ENCODE measurements around the gene DAAM2. TPM values are rescaled to one million over a fixed set of nuclear protein-coding genes. Genes with fewer than 3 reads are reported as not detected.

The DAAM2 gene
- total RNA-seq, 4 donors from 2014 or later = 3.7 to 55.9 (median 11.9) TPM

GRCh38 chr6:39801456-39802251 lies 9.5 kb downstream of the DAAM2 start:
- no peaks in the 10 kb centered on the region for H3K36me3 ChIP-seq
- TF ChIP-seq CTCF (IDR thresholded peaks at IDR 0.05) (no peak), POLR2A (IDR thresholded peaks at IDR 0.05) (no peak)
- no peaks in the 10 kb centered on the region for H3K9me3 ChIP-seq
- no peak for DNase-seq
- H3K27ac ChIP-seq = peak overlapping the region in 3 of 4 donors; percentile 41 to 57 (median 49)
- H3K27me3 ChIP-seq = peaks cover 0 to 16% (median 0%) of the 10 kb centered on the region in 4 donors
- intact Hi-C loops (cut with DNase I) = no loop called here
- no peak overlapping the region for H3K4me3 ChIP-seq
- 41 to 43% methylated on average over 7 to 9 of the region's 11 CpGs for whole genome bisulfite sequencing, 2 donors
- H3K4me1 ChIP-seq = peaks cover 0 to 34% (median 5%) of the 10 kb centered on the region in 3 donors

DNA sequence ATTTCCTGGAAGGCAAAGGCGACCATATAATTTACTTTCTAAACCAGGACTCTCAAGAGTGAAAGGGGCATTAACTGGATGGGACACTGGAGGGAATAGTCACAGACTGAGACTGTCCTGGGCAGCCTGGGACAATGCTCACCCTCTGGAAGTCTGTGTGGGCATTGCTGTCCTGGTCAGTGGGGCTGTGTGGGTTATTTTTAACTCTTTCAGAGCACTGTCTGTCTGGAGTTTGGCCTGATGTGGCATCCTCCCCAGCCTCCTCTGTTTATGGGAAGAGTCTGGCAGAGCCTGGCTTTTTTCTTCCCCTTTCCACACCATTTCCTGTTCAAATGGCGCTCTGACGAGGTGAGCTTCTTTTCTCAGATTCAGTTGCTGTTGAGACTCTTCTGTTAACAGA lies 11.7 kb downstream of the DAAM2 start:
- no peak overlapping the region for H3K4me3 ChIP-seq
- 39 to 47% methylated on average over 3 of the region's 3 CpGs for WGBS, 2 donors
- peaks cover 0 to 16% (median 0%) of the 10 kb centered on the region in 4 donors for H3K27me3 ChIP-seq
- TF ChIP-seq POLR2A (IDR thresholded peaks at IDR 0.05) (no peak), CTCF (IDR thresholded peaks at IDR 0.05) (no peak)
- no peaks in the 10 kb centered on the region for H3K36me3 ChIP-seq
- peaks cover 0 to 38% (median 5%) of the 10 kb centered on the region in 3 donors for H3K4me1 ChIP-seq
- peak overlapping the region in 3 of 4 donors; percentile 23 to 57 (median 25) for H3K27ac ChIP-seq
- DNase-seq = no peak
- H3K9me3 ChIP-seq = no peaks in the 10 kb centered on the region
- intact Hi-C loops (cut with DNase I) = no loop called here

DNA sequence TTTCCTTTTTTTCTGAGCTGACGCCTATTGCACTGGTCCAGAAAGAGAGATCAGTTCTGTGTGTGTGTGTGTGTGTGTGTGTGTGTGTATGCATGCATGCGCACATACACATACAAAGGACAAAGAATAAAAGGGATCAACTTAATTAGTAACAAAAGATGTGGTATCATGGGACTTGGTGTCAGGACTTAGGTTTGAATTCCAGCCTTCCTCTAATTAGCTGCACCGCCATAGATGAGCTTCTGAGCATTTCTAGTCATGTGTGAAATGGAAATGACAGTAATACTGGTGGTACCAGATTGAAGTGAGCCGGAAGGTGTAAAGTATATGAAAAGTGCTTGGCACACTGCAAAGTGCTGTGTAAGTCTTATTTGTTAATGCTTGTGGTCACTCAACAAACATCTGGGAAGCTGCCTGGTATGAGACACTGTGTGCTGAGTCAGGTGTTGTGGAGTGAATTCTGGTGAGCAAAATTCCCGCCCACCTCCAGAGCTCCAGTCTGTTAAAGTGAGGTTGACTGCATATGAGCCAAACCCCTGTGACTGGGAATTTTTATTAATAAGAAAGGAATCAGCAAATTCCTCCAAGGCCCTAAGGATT lies 12.4 kb downstream of the DAAM2 start:
- intact Hi-C loops (cut with DNase I) = no loop called here
- peaks cover 0 to 16% (median 0%) of the 10 kb centered on the region in 4 donors for H3K27me3 ChIP-seq
- no peaks in the 10 kb centered on the region for H3K36me3 ChIP-seq
- peaks cover 0 to 41% (median 5%) of the 10 kb centered on the region in 3 donors for H3K4me1 ChIP-seq
- DNase-seq = no peak
- 57 to 73% methylated on average over 5 of the region's 5 CpGs for WGBS, 2 donors
- no peak for TF ChIP-seq CTCF (IDR thresholded peaks at IDR 0.05)
- peak overlapping the region in 3 of 4 donors; percentile 23 to 30 (median 25) for H3K27ac ChIP-seq
- no peaks in the 10 kb centered on the region for H3K9me3 ChIP-seq
- H3K4me3 ChIP-seq = no peak overlapping the region

DNA sequence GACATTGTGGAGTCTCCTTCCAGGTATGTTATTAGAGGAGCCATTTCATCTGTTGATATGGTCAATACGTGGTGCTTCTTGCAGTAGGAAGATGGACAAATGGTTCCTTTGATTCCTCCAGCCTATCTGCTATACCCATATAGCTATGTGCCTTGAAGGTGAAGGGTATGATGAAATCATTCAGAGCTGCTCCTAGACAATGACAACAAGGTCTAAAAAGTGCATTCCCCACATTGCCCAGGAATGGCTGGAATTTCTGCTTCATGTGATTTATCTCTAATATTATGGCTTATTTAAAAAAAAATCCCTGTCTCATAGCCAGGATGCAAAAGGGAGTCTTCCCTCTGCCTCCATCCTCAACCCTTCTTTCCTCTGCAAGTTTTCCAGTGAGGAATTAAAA lies 14.1 kb downstream of the DAAM2 start:
- intact Hi-C loops (cut with DNase I) = no loop called here
- H3K9me3 ChIP-seq = no peaks in the 10 kb centered on the region
- 50 to 59% methylated on average over 1 of the region's 1 CpG for WGBS, 2 donors
- H3K27ac ChIP-seq = peak overlapping the region in 1 of 4 donors; percentile 23
- H3K4me1 ChIP-seq = peaks cover 0 to 52% (median 2%) of the 10 kb centered on the region in 3 donors
- H3K36me3 ChIP-seq = no peaks in the 10 kb centered on the region
- peaks cover 0 to 15% (median 0%) of the 10 kb centered on the region in 4 donors for H3K27me3 ChIP-seq
- TF ChIP-seq POLR2A (IDR thresholded peaks at IDR 0.05) (no peak), CTCF (IDR thresholded peaks at IDR 0.05) (no peak)
- DNase-seq = no peak
- no peak overlapping the region for H3K4me3 ChIP-seq

DNA sequence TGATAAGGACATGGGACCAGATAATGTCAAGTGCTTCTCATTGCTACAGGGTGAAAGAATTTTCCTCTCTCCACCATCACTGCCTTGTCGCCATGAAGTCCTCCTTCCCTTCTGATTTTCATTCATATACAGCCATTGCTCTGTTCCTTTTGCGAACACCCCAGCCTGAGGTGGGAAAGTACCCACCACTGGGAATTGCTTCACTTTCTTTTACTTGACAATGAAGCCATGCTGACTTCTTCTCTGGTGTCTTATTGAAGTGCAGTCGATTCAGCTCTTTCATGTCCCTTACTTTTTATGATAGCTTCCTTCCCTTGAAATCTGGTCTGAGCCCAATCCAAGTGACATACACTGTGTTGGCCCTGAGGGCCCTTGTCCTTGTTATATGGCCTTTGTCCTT lies 16.2 kb downstream of the DAAM2 start:
- H3K9me3 ChIP-seq = no peaks in the 10 kb centered on the region
- intact Hi-C loops (cut with DNase I) = no loop called here
- TF ChIP-seq CTCF (IDR thresholded peaks at IDR 0.05) (no peak), POLR2A (IDR thresholded peaks at IDR 0.05) (no peak)
- WGBS, 2 donors = 78% methylated on average over 3 of the region's 3 CpGs
- H3K4me3 ChIP-seq = no peak overlapping the region
- DNase-seq = no peak
- no peaks in the 10 kb centered on the region for H3K36me3 ChIP-seq
- H3K27me3 ChIP-seq = no peaks in the 10 kb centered on the region
- H3K27ac ChIP-seq = peak overlapping the region in 2 of 4 donors; percentile 41 to 86
- peaks cover 0 to 52% (median 11%) of the 10 kb centered on the region in 3 donors for H3K4me1 ChIP-seq

Data from esophagus squamous epithelium (tissue), 5 donors.